AG09319 (cell line): Measurements from ENCODE around the gene HEPACAM2.

Source experiments
- DNase-seq: peaks from one replicate; pipeline ENCODE4 v3.0.0-alpha.2; 2010; ENCODE audit warnings: low read depth; ENCODE audit errors: extremely low read depth
- CTCF ChIP-seq: IDR thresholded peaks from 2 replicates; pipeline ENCODE4 v1.5.1; 2011; ENCODE audit warnings: low read depth, mild to moderate bottlenecking, inconsistent platforms, low read length, moderate library complexity

The HEPACAM2 gene

DNA sequence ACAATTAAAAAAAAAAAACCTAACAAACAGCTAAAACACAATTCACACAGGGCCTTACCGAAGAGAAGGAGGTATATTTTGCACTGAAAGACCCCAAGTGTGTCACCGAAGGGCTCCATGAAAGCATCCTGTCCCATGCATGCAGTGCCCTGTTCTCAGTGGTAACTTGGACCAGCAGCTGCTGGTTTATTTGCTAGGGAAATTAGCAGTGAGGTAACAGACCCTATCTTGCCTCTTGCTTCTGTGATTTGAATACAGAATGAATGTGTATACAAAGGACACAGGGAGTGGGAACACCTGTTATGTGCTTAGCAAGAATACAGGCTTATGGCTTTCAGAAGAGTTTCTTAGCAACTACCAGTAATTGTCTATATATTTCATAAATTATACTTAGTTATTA lies at the start of gene HEPACAM2:
Gene HEPACAM2, minus strand, starts transcription at position 160 of the 400 bp plus-strand sequence.
- no peak for TF ChIP-seq CTCF
- DNase-seq: no peak

DNA sequence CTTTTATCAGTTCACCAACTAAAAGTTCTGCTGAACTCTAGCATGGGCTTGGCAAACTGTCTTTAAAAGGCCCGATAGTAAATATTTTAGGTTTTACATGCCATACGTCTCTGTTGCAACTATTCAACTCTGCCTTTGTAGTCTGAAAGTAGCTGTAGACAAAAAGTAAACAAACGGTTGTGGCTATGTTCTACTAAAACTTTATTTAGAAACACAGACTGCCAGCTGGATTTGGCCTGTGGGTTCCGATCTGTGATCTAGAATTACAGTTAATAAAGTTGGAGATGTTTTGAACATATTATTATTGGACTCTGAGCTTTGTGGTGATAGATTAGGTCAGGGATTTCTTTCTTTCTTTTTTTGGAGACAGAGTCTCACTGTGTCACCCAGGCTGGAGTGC lies 39.0 kb upstream of the HEPACAM2 start:
- no peak for TF ChIP-seq CTCF
- no peak for DNase-seq

- TF ChIP-seq CTCF: no peak
- no peak for DNase-seq
Observed at GRCh38 chr7:93262535-93262934, 36.3 kb upstream of the HEPACAM2 start.

GRCh38 chr7:93258661-93259060 lies 32.4 kb upstream of the HEPACAM2 start:
- TF ChIP-seq CTCF: no peak
- DNase-seq: no peak

DNA sequence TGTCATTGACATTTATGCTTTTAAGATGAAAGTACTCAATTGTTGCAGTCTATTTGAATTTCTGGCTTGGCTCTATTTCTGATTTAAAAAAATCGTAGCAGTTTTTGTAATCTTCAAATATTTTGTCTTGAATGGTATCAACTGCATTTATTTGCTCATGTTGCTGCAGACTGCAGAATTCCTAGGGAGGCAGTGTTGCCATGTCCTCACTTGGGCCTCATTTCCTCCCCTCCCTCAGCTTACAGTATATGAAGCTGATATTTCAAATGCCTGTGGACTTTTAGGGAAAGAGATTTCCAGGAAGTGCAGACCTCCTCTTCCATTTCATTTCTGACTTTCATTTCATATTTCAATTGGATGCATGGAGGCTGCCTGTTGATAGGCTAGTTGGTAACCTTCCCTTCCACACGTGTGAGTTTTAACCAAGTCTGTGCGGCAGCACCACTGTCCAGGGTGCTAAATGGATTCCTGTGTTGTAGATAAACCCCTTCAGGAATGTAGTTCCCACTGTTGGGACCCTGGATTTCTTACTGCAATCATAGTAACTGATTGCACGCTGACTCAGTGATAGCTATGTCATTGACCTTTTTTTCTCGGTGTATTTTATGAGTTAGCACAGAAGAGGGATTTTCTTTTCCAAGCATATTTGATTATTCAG lies 23.4 kb upstream of the HEPACAM2 start:
- no peak for DNase-seq
- no peak for TF ChIP-seq CTCF

DNA sequence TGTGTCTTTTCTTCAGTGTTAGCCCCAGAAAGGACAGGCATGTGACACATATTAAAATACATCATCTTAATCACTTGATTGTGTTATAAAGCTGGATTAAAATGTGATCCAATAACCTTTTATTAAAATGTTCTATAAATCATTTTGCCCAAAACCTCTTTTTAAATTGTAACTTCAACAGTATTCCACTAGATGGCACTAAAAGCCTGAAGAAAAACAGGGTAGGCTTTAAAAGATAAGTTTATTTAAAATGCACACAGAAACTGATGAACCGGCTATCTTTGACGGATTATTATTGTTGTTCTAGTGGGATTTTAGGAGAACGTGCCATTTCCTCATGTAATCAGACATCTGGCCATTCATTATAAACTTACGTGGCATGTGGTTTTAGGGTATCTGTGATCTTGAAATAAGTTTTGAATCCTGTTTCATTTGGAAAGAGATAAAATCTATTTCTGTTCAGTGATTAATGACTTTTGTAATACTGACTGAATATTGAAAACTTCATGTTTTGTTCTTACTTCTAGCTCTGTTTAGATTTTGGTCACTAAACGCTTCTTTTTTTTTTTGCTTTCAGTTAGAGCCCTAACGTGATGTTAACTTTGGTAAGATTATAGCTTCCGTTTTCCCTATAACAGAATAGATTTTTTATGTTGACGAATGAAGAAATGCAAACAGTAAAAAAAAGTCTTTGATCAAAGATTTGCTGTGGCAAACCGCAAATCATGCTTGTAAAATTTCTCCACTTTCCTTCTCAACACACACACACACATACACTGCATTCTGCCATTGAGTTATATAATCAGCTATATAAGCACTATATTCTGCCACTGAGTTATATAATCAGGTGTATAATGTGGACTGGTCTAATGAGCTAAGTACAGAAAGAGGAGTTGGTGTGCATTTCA lies 19.5 kb upstream of the HEPACAM2 start:
- peak; percentile 43 for TF ChIP-seq CTCF
- no peak for DNase-seq

DNA sequence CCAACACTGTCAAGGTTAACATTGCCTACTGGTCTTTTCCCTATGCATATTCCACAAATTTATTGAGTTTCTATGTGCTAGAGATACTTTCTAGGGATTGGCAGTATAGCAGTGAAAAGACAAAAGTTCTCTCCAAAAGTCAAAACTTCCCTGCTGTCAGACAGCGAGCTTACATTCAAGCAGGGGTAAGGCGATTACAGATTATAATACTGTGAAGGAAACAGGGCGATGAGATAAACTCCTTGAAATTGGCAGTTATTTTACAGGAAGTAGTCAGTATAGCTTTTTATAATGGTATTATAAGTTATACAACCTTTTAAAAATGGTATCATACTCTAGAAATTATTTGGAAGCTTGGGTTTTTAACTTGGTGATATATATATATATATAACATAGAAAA lies 15.8 kb upstream of the HEPACAM2 start:
- TF ChIP-seq CTCF: no peak
- DNase-seq: no peak
